ENCODE results near the gene IFT27. TPM values are rescaled to one million over a fixed set of nuclear protein-coding genes. Genes with fewer than 3 reads are reported as not detected.
A peak's percentile ranks its signal among the peaks of the same experiment; 100 is the strongest.

The IFT27 gene
- total RNA-seq, 1 donor from 2014 or later, result 28.6 TPM

DNA sequence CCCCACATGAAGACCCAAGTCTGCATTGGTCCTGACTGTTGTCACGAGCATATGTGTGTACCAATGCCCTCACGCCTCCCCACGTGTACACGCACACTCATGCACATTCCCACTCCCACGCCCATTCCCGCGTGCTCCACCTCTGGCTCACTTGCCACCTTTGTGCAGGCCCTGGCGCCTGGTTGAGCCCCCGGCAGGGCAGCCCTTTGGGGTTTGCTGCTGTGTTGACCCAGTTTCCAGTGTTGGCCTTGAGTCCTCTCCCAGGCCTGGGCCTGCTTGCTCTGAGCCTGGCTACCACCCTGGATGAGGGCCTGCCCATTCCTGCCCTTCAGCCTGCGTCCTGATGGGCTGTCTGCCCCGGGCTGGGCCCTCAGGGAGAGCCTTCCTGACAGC lies 22.8 kb upstream of the IFT27 start:
- ATAC-seq (ENCODE audit: poor library complexity) (no peak), DNase-seq (no peak)
- intact Hi-C loops (cut with DNase I), result no loop called here

DNA sequence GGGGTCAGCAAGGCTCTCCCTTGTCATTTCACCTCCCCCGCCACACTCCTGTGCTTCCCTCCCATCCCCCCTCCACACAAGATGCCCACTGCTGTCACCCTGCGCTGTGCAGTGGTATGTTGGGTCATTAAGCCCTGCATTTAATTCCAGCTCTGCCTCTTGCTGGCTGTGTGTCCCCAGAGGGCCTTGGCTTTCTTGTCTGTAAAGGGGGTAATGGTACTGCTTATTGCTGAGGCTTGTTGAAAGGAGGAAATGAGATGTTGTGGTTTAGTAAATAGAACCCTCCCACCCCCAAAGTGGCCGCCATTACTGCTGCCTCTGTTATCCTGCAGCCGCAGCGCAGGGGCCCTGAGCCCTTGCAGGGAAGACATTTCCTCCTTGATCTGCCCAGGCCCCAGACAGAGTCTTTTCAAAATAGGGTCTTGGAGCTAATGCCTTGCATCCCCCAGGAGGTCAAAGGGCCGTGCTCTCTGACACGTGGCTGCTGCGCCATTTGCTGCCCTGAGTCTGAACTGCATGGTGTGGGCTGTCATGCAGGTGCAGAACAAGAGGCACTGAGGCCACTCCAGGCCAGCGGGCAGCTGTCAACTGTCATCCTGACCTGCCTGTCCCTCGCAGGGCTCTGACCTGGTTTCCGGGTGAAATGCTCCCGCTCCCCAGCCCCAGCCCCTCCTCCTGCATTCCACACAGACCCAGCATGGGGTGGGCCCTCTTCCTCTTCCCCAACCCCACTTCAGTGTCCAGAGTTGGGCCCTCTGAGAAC lies 22.2 kb upstream of the IFT27 start:
- no peak for ATAC-seq (ENCODE audit: poor library complexity)
- intact Hi-C loops (cut with DNase I), result no loop called here
- DNase-seq, result no peak

DNA sequence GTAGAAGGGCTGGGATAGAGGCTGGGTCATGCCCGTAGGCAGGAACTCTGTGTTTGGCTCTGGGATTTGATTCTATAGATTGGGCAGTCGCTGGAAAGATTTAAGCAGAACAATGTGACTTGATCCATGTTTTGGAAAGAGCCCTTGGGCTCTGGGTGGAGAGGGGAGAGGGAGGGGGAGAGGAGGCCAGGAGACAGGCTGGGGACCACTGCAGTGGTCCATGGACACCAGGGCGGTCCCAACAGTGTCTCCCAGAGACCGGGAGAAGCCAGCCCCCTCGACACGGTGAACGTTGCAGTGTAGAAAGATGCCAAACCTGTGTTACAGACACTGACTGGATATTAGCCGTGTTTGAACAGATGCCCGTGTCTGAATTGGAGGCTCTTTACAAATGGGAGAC lies 21.5 kb upstream of the IFT27 start:
- intact Hi-C loops (cut with DNase I), result no loop called here
- DNase-seq, result no peak
- ATAC-seq (ENCODE audit: poor library complexity), result no peak

DNA sequence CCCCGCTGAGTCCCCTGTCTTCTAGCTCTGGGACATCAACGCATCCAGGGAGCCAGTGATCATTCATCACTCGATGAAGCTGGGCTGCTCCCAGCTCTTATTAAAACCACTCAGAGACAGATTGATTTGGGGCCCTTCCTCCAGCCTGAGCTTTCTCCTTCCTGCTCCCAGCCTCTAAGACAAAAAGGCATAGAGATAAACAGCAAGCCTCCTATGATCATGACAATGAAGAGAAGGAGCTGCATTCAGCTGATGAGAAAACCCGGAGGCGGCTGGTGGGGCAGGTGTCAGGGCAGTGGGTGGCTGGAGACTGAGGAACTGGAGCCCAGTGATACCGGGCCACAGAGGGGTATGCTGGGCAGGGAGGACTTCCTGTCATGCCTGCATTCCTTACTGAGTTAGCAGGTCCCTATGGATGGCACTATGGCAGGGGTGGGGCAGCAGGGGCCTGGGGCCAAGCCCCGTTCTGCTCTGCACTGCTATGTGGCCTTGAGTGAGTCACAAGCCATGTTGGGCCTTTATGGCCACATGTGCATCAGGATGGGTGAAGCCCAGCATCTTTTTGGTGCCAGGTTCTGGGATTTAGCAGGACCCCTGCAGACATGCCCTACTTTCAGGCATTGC lies 20.7 kb upstream of the IFT27 start:
- DNase-seq (no peak), ATAC-seq (ENCODE audit: poor library complexity) (no peak)
- intact Hi-C loops (cut with DNase I), result no loop called here

DNA sequence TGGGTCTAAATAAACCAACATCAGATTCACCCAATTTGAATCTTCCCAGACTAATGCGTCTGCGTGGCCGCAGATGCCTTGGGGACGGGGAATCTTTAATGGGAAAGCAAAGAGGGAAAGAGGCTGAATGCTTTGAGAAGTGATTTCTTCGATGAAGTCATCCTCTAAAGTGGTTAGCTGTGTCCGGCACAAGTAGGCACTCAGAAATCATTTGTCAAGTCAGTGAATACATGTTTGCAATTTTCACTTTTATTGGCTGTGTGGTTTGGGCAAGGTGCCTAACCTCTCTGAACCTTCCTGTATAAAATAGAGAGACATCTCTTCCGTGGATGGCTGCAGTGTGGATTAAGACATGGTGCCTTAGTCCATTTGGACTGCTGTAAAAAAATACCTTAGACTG lies 19.7 kb upstream of the IFT27 start:
- DNase-seq (no peak), ATAC-seq (ENCODE audit: poor library complexity) (no peak)
- intact Hi-C loops (cut with DNase I), result no loop called here

DNA sequence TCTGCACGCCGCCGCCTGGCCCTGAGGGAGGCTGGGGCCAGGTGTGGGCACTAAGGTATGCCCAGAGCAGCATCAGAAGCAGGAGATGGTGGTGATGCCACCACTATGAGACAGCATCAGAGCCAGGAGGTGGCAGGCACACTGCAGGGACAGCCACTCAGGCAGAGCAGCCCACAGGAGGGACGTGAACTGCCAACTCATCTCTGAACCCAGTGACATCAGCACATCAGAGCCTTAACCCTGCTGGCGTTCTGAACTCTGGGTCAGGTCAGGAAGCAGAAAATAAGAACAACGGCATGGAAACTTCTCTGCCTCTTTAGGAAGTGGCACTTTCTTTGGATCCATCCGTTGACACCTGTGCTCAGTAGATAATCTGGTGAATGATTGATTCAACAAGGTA lies 14.7 kb upstream of the IFT27 start:
- intact Hi-C loops (cut with DNase I), result no loop called here
- ATAC-seq (ENCODE audit: poor library complexity) (no peak), DNase-seq (no peak)

DNA sequence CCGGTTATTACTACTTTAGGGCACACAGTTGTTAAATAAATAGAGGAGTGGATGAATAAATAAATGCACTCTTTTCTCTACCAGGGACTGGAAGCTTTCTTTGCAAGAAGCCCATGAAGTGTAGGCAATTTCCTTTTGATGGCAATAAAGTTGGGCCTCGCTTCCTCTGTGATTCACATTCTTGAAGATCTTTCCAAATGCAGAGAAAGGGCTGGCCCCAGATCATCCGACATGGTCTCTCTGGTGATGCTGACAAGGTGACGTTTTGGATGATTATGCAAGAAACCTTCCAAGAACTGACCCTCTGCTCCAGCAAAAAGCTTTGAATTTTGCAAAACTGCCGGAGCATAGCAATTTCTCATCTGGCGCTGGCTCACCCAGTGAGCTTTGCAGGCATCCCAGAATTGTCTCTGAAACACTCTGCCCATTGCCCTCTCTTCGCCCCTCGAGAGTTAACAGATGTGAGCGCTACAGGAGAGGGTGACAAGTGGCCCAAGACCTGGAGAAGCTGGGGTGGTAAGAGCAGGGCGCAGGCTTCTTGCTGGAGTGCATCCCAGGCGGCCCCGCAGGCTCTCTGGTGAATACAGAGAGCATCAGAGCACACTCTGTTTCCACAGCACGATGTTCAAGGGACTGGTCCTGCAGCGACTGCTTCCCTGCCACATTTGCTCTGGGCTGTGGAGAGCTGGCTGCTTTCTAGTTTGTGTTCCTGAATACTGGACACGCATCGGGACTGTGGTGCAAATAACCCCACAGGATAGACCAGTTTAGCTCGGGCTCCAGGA lies 11.5 kb upstream of the IFT27 start:
- intact Hi-C loops (cut with DNase I), result no loop called here
- ATAC-seq (ENCODE audit: poor library complexity) (no peak), DNase-seq (no peak)

DNA sequence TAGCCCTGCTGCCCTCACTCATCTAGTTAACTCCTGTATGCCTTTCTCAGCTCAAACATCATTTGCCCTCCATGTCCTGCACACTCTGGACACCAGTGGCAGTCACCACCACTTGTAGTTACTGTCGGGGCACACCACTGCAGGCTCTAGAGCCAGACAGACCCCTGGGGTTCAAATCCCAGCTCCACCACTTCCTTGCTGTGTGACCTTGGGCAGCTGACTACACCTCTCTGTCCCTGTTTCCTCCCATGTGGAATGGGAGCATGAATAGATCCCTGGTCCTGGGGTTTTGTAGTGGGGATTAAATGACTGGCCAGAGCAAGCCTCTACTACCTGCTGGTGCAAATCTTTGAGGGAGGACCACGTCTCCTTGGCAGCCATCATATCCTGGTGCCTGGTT lies 7.8 kb upstream of the IFT27 start:
- no peak for DNase-seq
- ATAC-seq (ENCODE audit: poor library complexity), result no peak
- intact Hi-C loops (cut with DNase I), result loop anchor here (5.0 kb wide), 4 partner anchors 74 to 414 kb away; no protein-coding TSS in a partner anchor

DNA sequence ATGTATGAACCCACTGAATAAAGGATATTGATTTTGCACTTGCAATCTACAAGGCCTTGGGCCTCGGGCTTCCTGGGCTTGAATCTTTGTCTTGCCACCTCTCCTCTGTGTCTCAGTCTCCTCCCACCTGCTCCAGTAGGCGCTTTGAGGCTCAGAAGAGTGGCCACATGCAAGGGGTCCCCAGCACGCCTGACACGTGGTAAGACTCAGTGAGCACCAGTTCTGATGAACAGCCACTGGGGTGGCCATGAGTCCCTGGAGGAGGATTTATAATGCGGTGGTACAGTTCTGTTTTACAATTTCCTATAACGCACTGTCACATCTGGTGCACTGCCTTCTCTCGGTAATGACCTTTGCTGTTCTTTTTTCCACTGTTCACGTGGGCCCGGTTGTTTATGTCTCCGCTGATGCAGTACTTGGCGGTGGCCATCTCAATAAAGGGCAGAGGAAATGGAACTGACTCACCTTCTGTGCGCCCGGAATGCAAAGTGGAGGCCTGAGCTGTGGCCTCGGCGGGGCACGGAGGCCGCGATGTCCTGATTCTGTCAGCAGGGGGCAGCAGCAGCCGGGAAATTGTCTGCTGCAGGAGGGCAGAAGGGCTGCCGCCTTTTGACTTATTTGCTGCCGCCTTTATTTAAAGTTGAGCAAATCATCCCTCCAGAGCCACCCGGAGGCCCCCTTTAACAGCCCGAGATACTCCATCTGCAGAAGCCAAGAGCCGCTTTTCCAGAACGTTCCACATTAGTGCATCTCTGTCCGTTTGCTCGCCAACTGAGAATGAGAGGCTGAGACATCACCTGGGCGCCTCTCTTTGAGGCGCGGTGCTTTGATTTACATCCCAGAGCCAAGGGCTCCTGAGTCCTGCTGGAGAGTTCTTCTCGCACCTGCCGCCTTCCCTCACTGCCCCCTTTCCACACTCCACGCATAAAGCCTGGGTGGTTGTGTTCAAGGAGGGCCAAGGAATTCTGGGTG lies 6.0 kb upstream of the IFT27 start:
- peak; percentile 92 for ATAC-seq (ENCODE audit: poor library complexity)

DNA sequence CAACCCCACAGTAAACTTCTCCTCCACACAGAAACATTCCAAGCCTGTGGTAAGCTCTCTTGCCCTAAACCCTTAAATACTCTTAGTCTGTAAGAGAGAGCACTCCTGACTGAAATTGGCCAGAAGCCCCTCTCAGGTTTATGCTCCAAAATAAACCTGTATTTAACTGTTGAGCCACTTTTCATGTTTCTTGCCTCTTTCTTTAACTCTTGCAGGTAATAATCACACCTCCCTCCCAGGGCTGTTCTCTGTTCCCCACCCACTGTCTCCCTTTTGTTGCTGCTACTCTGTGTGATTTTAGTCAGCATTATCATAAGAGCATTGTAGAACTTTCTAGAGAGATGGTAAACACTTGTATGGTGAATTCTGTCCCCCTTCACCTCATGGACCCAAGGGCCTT lies 2.1 kb upstream of the IFT27 start:
- DNase-seq (no peak), ATAC-seq (ENCODE audit: poor library complexity) (no peak)
- intact Hi-C loops (cut with DNase I), result no loop called here

More for the DNA sequence above, 6.0 kb upstream of the IFT27 start:
- intact Hi-C loops (cut with DNase I), result loop anchor here (5.0 kb wide), 4 partner anchors 75 to 415 kb away; no protein-coding TSS in a partner anchor
- DNase-seq, result peak; percentile 86

DNA sequence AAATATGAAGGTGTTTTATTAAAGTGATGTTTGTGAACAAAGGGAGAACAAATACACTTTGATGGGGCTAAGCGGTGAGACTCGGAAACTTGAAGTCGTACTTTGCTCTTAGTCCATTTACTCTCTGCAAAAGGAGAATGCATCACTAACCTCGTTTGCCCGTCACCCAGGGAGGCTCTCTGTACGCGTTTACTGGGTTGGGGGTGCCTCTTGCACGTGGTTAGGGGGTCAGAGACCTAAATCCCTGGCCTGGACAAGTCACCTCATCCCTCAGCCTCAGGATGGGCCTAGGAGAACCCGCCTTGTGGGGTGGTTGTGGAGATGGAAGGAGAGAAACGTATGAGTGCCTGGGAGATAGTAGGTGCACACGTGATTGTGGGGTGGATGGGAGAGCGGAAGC lies 803 bp upstream of the IFT27 start:
- DNase-seq (no peak), ATAC-seq (ENCODE audit: poor library complexity) (no peak)
- intact Hi-C loops (cut with DNase I), result no loop called here

DNA sequence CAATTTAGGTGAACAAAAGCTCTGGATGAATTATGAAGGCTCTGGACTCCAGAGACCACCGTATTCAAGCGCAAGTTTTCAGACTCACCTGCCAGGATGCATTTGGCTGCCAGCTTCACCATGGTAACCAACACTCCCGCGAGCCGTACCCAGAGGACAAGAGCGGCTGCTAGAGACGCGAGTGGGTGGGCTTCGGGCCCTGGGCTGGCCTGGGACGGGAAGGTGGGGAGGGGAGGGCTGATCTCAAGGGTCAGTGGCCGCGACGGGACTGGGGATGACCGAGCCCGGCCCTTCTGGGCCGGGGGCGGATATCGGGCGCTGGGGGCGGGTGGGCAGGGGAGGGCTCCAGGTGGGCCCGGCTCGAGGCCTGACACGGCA lies 344 bp downstream of the IFT27 start:
- DNase-seq (peak; percentile 55), ATAC-seq (ENCODE audit: poor library complexity) (peak; percentile 11)
- intact Hi-C loops (cut with DNase I), result no loop called here

DNA sequence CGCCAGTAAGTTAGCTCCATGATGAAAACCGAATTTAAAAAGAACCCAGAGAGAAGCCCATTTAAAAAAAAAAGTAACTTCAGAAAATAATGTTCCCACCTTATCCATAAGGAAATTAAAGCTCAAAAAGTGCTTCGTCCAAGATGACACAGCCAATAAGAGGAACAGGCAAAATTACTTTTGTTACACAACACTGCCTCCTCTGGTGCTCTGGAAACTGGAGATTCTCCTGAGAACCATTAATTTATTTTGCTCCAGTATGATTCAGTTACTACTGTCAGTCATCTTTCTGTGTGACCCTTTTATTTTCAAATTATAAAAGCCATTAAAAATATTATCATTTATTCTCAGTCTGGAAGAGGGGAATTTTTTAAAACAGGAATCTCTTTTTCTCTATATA lies 2.0 kb downstream of the IFT27 start:
- ATAC-seq (ENCODE audit: poor library complexity) (no peak), DNase-seq (no peak)
- intact Hi-C loops (cut with DNase I), result no loop called here

DNA sequence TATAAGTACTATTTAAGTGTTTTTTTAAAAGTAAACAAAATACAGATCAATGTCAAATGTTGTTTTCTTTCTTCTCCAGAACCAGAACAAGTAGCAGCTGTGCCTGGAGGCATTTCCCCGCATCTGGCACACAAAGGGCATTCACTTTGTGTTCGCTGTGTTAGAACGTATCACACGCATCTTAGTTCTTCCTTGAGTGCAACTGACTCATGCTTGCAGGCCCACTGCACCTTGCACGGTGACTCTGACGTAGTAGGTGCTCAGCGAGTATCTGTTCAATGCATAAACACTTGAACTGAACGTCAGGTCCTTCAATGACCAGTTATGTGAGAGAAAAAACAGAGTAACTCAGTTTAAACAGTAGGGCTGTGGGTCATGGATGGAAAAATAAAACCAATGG lies 3.5 kb downstream of the IFT27 start:
- intact Hi-C loops (cut with DNase I), result no loop called here
- DNase-seq (no peak), ATAC-seq (ENCODE audit: poor library complexity) (no peak)

DNA sequence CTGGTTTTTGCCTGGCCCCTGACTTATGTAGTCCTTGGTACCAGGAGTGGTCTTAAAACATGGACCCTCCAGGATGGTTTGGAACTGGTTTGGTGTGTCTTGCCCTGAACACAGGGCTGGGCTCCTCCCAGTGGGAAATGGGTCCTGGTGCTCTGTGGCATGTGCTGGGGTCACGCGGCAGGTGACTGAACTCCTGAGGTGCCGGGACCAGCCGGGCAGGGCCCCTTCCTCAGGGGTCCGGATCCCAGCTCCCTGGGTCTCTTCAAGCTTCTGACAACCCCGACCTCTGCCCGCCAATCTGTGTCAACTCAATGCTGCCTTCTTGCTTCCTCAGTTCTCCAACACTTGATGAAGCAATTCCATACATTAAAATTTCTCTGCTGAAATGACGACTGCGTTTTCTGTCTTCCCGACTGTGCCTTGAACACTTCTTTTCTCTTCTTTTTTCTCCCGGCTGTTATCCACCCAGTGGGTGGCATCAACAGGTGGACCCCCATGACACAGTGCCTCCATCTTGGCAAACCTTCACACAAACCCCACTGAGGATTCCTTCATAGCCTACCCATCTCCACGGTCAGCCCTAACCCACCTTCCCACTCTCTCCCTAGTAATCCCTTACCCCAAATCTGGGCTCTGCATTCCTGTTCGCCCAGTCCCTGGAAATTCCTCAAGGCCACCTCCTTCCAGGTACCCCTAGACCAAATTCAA lies 4.4 kb downstream of the IFT27 start:
- intact Hi-C loops (cut with DNase I), result no loop called here
- ATAC-seq (ENCODE audit: poor library complexity) (no peak), DNase-seq (no peak)

DNA sequence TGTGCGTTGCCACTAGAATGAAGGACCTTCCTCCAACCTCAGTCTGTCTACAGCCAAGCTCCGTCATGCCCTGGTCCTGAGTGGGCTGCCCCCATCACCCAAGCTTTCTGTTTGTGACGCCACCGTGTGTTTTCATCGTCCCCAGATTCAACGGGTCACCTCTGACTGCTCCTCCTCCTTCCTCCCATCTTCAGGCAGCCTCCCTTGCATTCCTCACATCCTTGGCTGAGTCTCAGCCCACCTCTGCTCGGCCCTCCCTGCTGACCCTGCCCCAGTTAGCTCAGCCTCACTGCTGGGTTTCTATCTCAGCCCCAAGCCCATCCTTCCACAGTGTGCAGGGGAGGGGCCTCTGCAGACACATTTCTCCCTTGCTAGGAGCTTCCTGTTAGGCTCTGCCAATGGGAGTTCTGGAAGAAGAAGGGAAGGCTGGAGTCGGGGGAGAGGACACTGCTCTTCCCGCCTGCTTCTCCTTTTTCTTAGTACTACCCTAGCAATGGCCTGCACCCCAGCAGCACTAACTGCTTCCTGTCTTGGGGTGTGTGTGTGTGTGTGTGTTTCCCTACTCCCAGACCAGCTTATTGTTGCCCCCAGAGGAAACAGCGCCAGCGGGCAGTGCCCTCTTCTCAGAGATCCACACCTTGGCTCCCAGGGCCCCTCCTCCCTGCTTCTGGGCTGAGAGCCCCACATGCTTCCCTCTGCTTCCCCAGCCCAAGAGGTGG lies 5.2 kb downstream of the IFT27 start:
- no peak for DNase-seq
- ATAC-seq (ENCODE audit: poor library complexity), result no peak
- intact Hi-C loops (cut with DNase I), result no loop called here

All from Right ventricle myocardium superior (tissue), 1 donor.